ENCODE data around the gene BCAR1. TPM values are rescaled to one million over a fixed set of nuclear protein-coding genes. Genes with fewer than 3 reads are reported as not detected.

Gene BCAR1
- total RNA-seq, 3 donors from 2014 or later (not counting 1 experiment from before 2014, with no cell fraction given), result not detected

- no peaks in the 10 kb centered on the region for H3K9me3 ChIP-seq (ENCODE audit: control insufficient read depth, insufficient read depth, low read length)
- H3K27me3 ChIP-seq (ENCODE audit: control insufficient read depth, insufficient read depth, low read length), result no peaks in the 10 kb centered on the region
- no peak overlapping the region for H3K4me3 Mint-ChIP-seq
- 92% methylated on average over 21 of the region's 21 CpGs for WGBS (ENCODE audit: insufficient coverage)
- peaks cover 12 to 35% of the 10 kb centered on the region in 2 donors for H3K27me3 Mint-ChIP-seq (ENCODE audit: low read depth in 2 of 2)
- no peaks in the 10 kb centered on the region for H3K36me3 Mint-ChIP-seq
- no peak overlapping the region for H3K27ac ChIP-seq (ENCODE audit: low read length)
- intact Hi-C loops (cut with micrococcal nuclease), result no loop called here
- H3K4me1 ChIP-seq (ENCODE audit: control insufficient read depth, insufficient read depth, low read length), result no peaks in the 10 kb centered on the region
- DNase-seq, result no peak
- no peak for ATAC-seq
- H3K4me1 Mint-ChIP-seq, result no peaks in the 10 kb centered on the region
- no peak overlapping the region for H3K27ac Mint-ChIP-seq
- H3K36me3 ChIP-seq (ENCODE audit: control insufficient read depth, insufficient read depth, low read length), result no peaks in the 10 kb centered on the region
- H3K9me3 Mint-ChIP-seq, result no peaks in the 10 kb centered on the region
- H3K4me3 ChIP-seq (ENCODE audit: low read length), result no peak overlapping the region
- no peak for TF ChIP-seq CTCF (IDR thresholded peaks at IDR 0.05)
Measured at GRCh38 chr16:75192606-75193264, 58.7 kb downstream of the BCAR1 start.

GRCh38 chr16:75189638-75190245, 61.7 kb downstream of the BCAR1 start:
- Histone ChIP-seq H3K4me3 (ENCODE audit: low read length) (no peak overlapping the region), H3K4me1 (ENCODE audit: control insufficient read depth, insufficient read depth, low read length) (no peaks in the 10 kb centered on the region), H3K27ac (ENCODE audit: low read length) (no peak overlapping the region), H3K27me3 (ENCODE audit: control insufficient read depth, insufficient read depth, low read length) (no peaks in the 10 kb centered on the region), H3K9me3 (ENCODE audit: control insufficient read depth, insufficient read depth, low read length) (no peaks in the 10 kb centered on the region), H3K36me3 (ENCODE audit: control insufficient read depth, insufficient read depth, low read length) (no peaks in the 10 kb centered on the region)
- no peak overlapping the region for H3K4me3 Mint-ChIP-seq
- no peak overlapping the region for H3K27ac Mint-ChIP-seq
- ATAC-seq (no peak), DNase-seq (no peak)
- peaks cover 8 to 25% of the 10 kb centered on the region in 2 donors for H3K27me3 Mint-ChIP-seq (ENCODE audit: low read depth in 2 of 2)
- no peaks in the 10 kb centered on the region for H3K36me3 Mint-ChIP-seq
- TF ChIP-seq CTCF (IDR thresholded peaks at IDR 0.05), result no peak
- no peaks in the 10 kb centered on the region for H3K4me1 Mint-ChIP-seq
- WGBS (ENCODE audit: insufficient coverage), result 72% methylated on average over 8 of the region's 8 CpGs
- no peaks in the 10 kb centered on the region for H3K9me3 Mint-ChIP-seq
- intact Hi-C loops (cut with micrococcal nuclease), result no loop called here

GRCh38 chr16:75188832-75189477, 62.5 kb downstream of the BCAR1 start:
- Mint-ChIP-seq H3K4me3 (no peak overlapping the region), H3K4me1 (no peaks in the 10 kb centered on the region), H3K27ac (no peak overlapping the region), H3K27me3 (ENCODE audit: low read depth in 2 of 2) (peaks cover 11 to 25% of the 10 kb centered on the region in 2 donors), H3K36me3 (no peaks in the 10 kb centered on the region), H3K9me3 (no peaks in the 10 kb centered on the region)
- Histone ChIP-seq H3K4me1 (ENCODE audit: control insufficient read depth, insufficient read depth, low read length) (no peaks in the 10 kb centered on the region), H3K9me3 (ENCODE audit: control insufficient read depth, insufficient read depth, low read length) (no peaks in the 10 kb centered on the region), H3K27me3 (ENCODE audit: control insufficient read depth, insufficient read depth, low read length) (no peaks in the 10 kb centered on the region), H3K4me3 (ENCODE audit: low read length) (no peak overlapping the region), H3K36me3 (ENCODE audit: control insufficient read depth, insufficient read depth, low read length) (no peaks in the 10 kb centered on the region), H3K27ac (ENCODE audit: low read length) (no peak overlapping the region)
- DNase-seq, result no peak
- 90% methylated on average over 14 of the region's 14 CpGs for WGBS (ENCODE audit: insufficient coverage)
- intact Hi-C loops (cut with micrococcal nuclease), result no loop called here
- ATAC-seq, result no peak
- TF ChIP-seq CTCF (IDR thresholded peaks at IDR 0.05), result no peak

Data from natural killer cell (primary cell).